Suppressor macrophage treated with lipopolysaccharide for 1 hour (primary cell): ENCODE data around the gene BRF1.

ENCODE experiments used
- DNase-seq, 3 donors: peaks; one replicate each; pipeline ENCODE4 v3.0.0-alpha.2; 2020 to 2022

Gene BRF1

GRCh38 chr14:105223770-105224544 is 76.8 kb downstream of the BRF1 start:
- DNase-seq: no peak

GRCh38 chr14:105223260-105223659 is 77.5 kb downstream of the BRF1 start:
- DNase-seq: no peak

DNA sequence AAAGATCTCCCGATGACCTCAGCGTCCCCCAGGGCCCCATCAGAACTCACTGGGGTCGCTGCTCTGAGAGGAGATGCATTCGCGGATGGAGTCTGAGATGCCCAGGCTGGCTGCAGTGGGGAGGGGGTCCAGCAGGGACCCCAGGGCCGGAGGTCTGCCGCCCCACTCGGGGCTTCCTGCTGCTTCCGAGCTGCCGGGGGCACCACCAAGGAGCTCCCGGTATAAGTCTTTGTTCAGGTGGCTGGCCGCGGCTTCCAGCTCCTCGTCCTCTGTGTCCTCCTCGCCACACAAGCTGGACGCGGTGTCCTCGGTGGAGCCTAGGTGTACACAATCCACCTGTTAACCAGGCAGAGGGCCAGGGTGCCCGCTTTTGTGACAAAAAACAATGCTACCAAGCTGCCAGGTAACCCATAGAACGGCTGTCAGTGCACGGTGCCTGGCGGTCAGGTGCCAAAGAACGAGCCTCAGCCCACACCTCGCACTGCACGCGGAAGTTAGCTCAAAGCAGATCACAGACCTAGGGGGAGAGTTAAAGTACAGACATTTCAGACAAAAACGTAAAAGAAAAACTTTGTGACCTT is 79.1 kb downstream of the BRF1 start:
- DNase-seq: no peak

GRCh38 chr14:105220699-105221597 is 79.9 kb downstream of the BRF1 start:
- no peak for DNase-seq

DNA sequence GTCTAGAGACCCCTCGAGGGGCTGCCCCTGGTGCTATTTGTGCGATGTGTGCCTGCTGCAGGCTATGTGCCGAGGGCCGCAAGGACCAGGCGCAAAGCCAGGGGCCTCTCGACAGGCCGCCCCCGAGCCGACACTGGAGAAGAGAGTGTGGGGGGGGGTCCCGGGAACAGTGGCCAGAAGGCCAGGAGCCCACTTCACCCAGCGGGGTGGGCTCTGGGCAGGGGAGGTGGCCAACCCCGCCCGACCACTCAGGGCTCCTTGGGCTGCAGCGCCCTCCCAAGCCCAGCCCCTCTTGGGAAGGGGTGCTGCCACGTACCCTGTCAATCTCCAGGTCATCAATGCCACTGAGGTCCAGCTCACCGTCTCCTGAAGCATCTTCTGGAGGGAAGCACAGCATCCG is 81.0 kb downstream of the BRF1 start:
- no peak for DNase-seq

GRCh38 chr14:105219043-105219612 is 81.7 kb downstream of the BRF1 start:
- DNase-seq: no peak

DNA sequence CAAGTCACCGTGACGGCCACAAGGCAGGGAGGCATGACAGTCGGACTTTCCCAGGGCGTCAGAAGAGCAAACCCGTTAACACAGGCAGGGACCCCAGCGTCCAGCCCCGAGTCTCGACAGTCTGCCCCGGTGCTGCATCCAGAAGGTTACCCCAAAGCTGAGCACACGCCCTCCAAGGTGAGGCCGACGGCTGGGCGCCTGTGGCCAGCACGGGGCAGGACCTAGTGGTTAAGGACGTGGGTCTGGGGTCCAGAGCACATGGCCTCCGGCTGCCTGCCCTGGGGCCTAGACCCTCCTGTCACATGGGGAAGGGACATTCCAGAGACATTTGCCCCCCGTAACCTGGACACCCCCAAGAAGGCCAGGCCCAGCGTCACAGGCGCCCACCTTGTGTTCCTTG is 82.2 kb downstream of the BRF1 start:
- no peak for DNase-seq

- DNase-seq: no peak
Observed at GRCh38 chr14:105217774-105218173, 83.0 kb downstream of the BRF1 start.

GRCh38 chr14:105216490-105217247 is 84.1 kb downstream of the BRF1 start:
- DNase-seq: no peak

- DNase-seq: no peak
Observed at GRCh38 chr14:105215602-105216001, 85.2 kb downstream of the BRF1 start.

DNA sequence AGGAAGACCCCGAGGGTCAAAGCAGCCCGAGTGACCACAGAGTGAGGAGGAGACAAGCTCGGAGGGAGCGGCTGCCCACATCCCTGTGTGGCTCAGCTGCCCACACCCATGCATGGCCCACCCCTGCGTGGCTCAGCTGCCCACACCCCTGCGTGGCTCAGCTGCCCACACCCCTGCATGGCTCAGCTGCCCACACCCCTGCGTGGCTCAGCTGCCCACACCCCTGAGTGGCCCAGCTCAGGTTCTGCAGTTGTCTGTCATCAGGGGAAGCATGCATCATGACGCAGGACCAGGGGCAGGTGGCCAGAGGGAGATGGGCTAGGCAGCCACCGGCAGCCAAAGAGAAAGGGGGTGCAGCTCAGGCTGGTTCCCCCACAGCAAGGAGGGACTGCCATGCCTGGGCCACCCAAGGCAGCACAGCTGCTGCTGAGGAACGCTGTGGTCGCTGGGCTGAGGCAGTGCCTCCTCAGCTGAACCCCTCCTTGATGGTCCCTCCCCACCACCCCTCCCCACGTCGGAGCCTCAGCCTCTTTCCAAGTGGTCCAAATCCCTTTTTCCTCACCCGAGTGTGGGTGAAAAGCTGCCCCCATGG is 86.4 kb downstream of the BRF1 start:
- DNase-seq: no peak

DNA sequence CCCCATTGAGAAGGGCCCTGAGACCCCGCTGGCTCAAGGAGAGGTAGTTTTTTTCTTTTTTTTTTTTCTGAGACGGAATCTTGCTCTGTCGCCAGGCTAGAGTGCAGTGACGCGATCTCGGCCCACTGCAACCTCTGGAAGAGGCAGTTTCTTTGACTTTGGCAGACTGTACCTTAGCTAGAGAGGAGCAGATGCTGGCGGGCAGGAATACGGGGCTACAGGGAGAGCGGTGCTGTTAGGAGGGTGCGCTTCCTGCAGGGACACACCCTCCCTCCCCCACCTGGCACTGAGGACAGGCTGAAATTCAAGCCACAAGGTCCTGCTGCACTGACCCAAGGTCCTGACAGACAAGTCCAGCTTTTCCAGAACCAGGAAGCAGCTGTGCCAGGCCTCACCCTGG is 87.4 kb downstream of the BRF1 start:
- DNase-seq: no peak

DNA sequence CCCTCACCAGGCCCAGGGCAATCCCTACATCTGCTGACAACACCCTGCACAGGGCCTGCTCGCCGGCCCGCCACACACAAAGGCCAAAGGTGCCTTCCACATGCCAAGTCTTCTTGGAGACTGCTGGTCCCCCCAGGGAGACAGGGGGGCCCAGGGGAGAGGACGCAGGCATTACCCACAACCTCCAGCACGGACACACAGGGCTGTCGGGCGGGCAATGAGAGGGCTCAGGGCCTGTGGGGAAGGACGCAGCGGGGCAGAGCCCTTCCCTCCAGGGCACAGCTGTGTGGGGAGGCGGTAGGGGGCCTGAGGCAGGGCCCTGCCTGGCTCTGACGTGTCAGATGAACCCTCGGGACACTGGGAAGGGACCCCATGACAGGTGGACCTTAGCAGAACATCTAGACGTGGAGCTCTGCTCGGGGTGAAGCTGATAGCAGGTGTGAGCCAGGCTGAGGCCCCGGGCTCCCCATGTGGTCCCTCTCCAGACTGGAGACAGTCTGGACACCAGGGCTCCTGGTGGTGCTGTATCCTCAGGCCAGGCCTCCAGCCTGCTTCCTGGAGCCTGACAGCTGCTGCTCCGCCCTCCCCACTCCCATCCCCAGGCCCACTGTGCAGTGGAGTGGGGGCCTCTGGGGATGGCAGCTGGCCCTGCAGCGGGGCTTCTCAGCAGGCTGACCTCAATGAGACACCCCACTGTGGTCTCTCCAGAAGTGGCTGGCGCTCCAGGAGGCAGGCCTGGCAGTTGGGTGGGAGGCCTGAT is 88.1 kb downstream of the BRF1 start:
- no peak for DNase-seq

DNA sequence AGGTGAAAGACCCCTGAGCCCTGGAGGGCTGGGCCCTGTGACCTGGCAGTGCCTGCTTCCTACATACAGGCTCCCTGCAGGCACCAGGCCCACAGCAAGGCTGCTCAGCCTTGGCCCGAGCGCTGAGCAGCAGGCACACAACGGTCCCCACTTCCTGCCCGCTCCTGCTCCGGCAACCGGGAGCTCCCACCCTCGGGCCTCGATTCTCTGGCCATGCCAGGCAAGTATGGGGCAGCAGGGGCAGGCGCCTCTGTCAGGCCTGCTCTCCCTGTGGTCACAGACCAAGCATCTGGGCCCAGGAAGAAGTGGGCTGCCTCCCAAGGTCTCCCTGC is 89.1 kb downstream of the BRF1 start:
- DNase-seq: no peak

GRCh38 chr14:105211086-105211757 is 89.6 kb downstream of the BRF1 start:
- no peak for DNase-seq

DNA sequence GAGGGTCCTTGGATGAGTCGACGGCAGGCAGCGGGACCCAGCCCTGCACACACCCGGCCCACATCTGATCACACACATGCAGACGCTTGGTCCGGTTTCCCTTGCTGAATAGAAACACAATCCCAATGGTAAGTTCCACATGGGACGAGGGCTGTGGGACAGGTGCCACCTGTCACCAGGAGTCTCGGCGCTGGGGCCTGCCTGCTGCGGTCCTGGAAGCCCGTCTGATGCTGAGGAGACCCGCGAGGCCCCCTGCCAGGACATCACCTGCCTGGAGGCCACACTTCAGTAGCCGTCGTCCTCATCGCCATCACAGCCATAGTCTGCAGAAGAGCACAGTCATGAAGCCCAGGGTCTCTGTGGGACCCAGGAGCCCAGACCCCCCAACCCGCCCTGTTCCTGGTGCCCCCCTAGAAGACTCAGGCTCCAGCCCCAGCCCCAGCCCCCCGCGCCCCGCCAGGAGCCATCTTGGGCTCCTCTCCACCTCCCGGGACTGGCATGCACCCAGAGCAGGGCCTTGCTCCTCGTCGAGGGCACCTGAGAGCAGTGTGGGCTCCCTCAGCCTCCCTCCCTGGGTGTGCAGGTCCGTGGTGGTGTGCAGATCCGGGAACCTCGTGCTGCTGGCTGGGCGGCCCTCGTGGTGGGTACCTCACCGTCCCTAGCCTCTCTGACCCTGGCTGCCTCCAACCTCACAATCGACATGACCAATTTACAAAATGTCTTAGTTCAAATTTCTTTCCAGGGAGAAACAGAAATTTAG is 90.4 kb downstream of the BRF1 start:
- DNase-seq: no peak

DNA sequence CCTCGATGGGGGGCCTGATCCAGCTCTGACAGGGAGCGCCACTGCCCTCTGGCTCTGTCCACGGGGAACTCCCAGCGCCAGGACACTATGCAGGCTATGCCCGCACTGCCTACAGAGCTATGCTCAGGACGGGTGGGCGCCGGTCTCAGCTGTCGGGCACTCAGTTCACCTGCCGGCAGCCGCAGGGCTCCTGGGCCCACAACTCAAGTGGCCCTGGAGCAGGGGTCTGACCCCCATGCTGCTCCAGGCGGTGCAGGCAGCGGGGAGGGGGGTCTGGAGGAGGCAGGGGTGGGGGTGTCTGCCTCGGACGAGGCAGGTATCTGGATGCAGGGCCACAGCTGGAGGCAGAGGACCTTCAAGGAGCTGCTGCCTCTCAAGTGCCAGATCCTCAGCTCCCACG is 91.2 kb downstream of the BRF1 start:
- DNase-seq: no peak

DNA sequence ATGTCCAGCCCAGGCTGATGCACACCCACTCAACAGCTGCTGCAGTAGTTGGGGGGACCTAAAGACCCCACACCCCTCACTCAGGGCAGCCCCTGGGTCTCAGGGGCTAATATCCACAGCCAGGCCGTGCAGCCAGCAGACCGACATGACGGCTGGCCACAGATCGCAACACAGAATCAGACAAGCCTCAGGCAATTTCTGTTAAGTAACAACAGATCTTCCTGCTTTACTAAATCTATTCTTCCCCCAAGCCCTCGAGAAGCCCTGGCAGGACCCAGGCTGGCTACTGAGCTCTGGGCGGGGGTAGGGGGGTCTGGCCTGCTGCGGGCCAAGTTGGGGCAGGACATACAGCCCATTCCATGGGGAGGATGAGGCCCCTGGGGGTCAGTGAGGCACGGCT is 91.7 kb downstream of the BRF1 start:
- no peak for DNase-seq

GRCh38 chr14:105208738-105209075 is 92.1 kb downstream of the BRF1 start:
- DNase-seq: no peak

DNA sequence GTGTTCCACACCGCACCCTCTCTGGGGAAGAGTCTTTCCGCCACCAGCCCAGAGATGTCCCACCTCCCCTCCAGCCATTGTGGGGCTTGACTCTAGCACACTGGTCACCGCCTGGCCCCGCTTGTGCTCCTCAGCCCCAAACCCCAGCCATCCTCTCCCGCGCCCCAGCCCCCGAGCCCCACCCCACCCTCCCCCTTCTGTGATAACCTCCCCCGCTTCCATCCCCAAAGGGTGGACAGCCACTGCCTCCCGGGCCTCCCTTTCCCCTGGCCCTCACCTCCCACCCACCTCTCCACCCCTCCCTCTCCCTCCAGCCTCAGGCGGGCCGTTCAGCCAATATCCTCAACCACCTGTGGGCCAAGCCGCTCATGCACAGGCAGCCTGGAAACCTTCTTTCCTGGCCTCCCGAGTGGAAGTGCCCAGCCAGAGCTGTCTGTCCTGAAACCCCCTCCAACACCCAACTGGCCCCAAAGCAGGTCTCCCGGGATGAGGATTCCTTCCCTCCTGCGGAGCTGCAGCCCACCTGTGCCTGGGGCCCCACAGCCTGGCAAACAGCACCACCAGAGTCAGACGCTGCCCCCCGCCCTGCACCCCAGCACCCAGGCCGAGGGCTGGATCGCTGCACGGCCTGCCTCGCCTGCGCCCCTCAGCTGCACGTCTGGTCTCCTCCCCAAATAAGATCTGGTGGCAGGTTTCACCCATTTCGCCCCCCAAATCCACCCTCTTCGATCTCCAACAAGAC is 92.6 kb downstream of the BRF1 start:
- no peak for DNase-seq
